IMR-90 (cell line): Measurements from ENCODE around the gene CEP290. TPM values are rescaled to one million over a fixed set of nuclear protein-coding genes. Genes with fewer than 3 reads are reported as not detected.

Source experiments
- ATAC-seq: fragments of 200-7000 bp; cut with Tn5 transposase; 2 replicates; pipeline ENCODE4 v1.9.1; 2020; ENCODE audit warnings: low read depth, mild to moderate bottlenecking, moderate library complexity
- BruUV-seq: library from RNA; stranded (reverse); fragments of 400-500 nt; replicated peaks from 2 replicates; lab custom pipeline; 2021; lab: Mats Ljungman, UMichigan
- CTCF ChIA-PET: fragments of 300-600 bp; formaldehyde crosslinking; extraction: SDS; loops from one replicate; lab custom pipeline; 2021; ENCODE audit warnings: antibody characterized with exemption; lab: Yijun Ruan, JAX
- POLR2A ChIA-PET: fragments of 300-600 bp; sonication (Branson Sonifier 250); formaldehyde crosslinking; loops from one replicate; lab custom pipeline; 2022; ENCODE audit warnings: antibody characterized with exemption; ENCODE audit not compliant: unreplicated experiment; lab: Charles Lee
- DNase-seq: peaks from one replicate; pipeline ENCODE4 v3.0.0; 2013
- H2AFZ ChIP-seq: replicated peaks from 2 replicates; pipeline ENCODE3; 2013; ENCODE audit warnings: low read length, mild to moderate bottlenecking; ENCODE audit not compliant: poor library complexity
- H2AK5ac ChIP-seq: 2 replicates; pipeline ENCODE4 v1.6.1; 2013; ENCODE audit warnings: low read depth, low read length, inconsistent platforms
- H2AK9ac ChIP-seq: replicated peaks from 2 replicates; pipeline ENCODE3; 2013; ENCODE audit warnings: mild to moderate bottlenecking, low read depth, low read length, moderate library complexity; ENCODE audit not compliant: poor library complexity
- H2BK120ac ChIP-seq: 2 replicates; pipeline ENCODE4 v1.6.1; 2013; ENCODE audit warnings: low read depth, low read length, inconsistent platforms
- H2BK15ac ChIP-seq: 3 replicates; pipeline ENCODE4 v1.6.1; 2013; ENCODE audit warnings: low read depth, low read length, inconsistent platforms
- H2BK20ac ChIP-seq: 2 replicates; pipeline ENCODE4 v1.6.1; 2013; ENCODE audit warnings: low read depth, mild to moderate bottlenecking, inconsistent platforms, low read length, moderate library complexity
- H2BK5ac ChIP-seq: 2 replicates; pipeline ENCODE4 v1.6.1; 2013; ENCODE audit warnings: mild to moderate bottlenecking, low read depth, low read length, inconsistent platforms; ENCODE audit not compliant: poor library complexity, severe bottlenecking
- H3K14ac ChIP-seq: replicated peaks from 2 replicates; pipeline ENCODE4 v1.6.1; 2013; ENCODE audit warnings: low read depth, low read length, inconsistent platforms
- H3K18ac ChIP-seq: 2 replicates; pipeline ENCODE4 v1.6.1; 2013; ENCODE audit warnings: low read depth, low read length, control low read depth
- H3K23ac ChIP-seq: 2 replicates; pipeline ENCODE4 v1.6.1; 2013; ENCODE audit warnings: low read depth, low read length, inconsistent platforms
- H3K27ac ChIP-seq: 2 replicates; pipeline ENCODE4 v1.5.1; 2013; ENCODE audit warnings: mild to moderate bottlenecking, control low read depth, low read length; ENCODE audit not compliant: insufficient read depth
- H3K27me3 ChIP-seq: 2 replicates; pipeline ENCODE4 v1.6.1; 2013; ENCODE audit warnings: low read length; ENCODE audit not compliant: control insufficient read depth, insufficient read depth
- H3K36me3 ChIP-seq: 2 replicates; pipeline ENCODE4 v1.6.1; 2013; ENCODE audit warnings: low read length, mixed read lengths; ENCODE audit not compliant: control insufficient read depth, insufficient read depth
- H3K4ac ChIP-seq: 2 replicates; pipeline ENCODE4 v1.6.1; 2013; ENCODE audit warnings: low read depth, low read length, inconsistent platforms
- H3K4me1 ChIP-seq: 2 replicates; pipeline ENCODE4 v1.6.1; 2013; ENCODE audit warnings: low read length, mixed read lengths; ENCODE audit not compliant: control insufficient read depth, insufficient read depth
- H3K4me2 ChIP-seq: 2 replicates; pipeline ENCODE4 v1.6.1; 2013; ENCODE audit warnings: low read depth, mild to moderate bottlenecking, control low read depth, low read length, moderate library complexity
- H3K4me3 ChIP-seq: 2 replicates; pipeline ENCODE4 v1.5.1; 2013; ENCODE audit warnings: low read depth, mild to moderate bottlenecking, control low read depth, low read length, moderate library complexity; ENCODE audit not compliant: insufficient read depth
- H3K56ac ChIP-seq: 2 replicates; pipeline ENCODE4 v1.6.1; 2013; ENCODE audit warnings: low read length, inconsistent platforms; ENCODE audit not compliant: insufficient read depth; ENCODE audit errors: extremely low read depth
- H3K79me1 ChIP-seq, 2 experiments: 2 replicates each; pipeline ENCODE4 v1.6.1; 2013; ENCODE audit warnings: low read length in 2 of 2, inconsistent platforms in 1 of 2, low read depth in 1 of 2
- H3K9ac ChIP-seq: 2 replicates; pipeline ENCODE4 v1.6.1; 2013; ENCODE audit warnings: low read depth, low read length, control low read depth
- H3K9me1 ChIP-seq: 2 replicates; pipeline ENCODE4 v1.6.1; 2013; ENCODE audit warnings: low read length, inconsistent platforms; ENCODE audit not compliant: insufficient read depth
- H3K9me3 ChIP-seq: 2 replicates; pipeline ENCODE4 v1.6.1; 2013; ENCODE audit warnings: low read length; ENCODE audit not compliant: control insufficient read depth, insufficient read depth
- H4K20me1 ChIP-seq: 2 replicates; pipeline ENCODE4 v1.6.1; 2013; ENCODE audit warnings: low read length, inconsistent platforms; ENCODE audit not compliant: insufficient read depth
- H4K5ac ChIP-seq: 2 replicates; pipeline ENCODE4 v1.6.1; 2013; ENCODE audit warnings: mild to moderate bottlenecking, low read depth, low read length, control low read depth
- H4K8ac ChIP-seq, 2 experiments: 2 replicates each; pipeline ENCODE4 v1.6.1; 2013; ENCODE audit warnings: low read depth in 2 of 2, low read length in 2 of 2, control low read depth in 1 of 2, inconsistent platforms in 1 of 2
- H4K91ac ChIP-seq: 2 replicates; pipeline ENCODE4 v1.6.1; 2013; ENCODE audit warnings: low read depth, low read length, inconsistent platforms; ENCODE audit not compliant: insufficient read depth
- CHD1 ChIP-seq: IDR thresholded peaks from 2 replicates; pipeline ENCODE4 v1.6.1; 2012; ENCODE audit warnings: low read depth, low read length, improper control_type of control experiment
- FOS ChIP-seq: fragments of 150-350 bp; IDR thresholded peaks from 2 replicates; pipeline ENCODE4 v1.6.1; 2016; ENCODE audit warnings: low read depth, low read length
- MXI1 ChIP-seq: IDR thresholded peaks from 2 replicates; pipeline ENCODE4 v1.6.1; 2012; ENCODE audit warnings: low read depth, mild to moderate bottlenecking, low read length, moderate library complexity, borderline replicate concordance
- NFE2L2 ChIP-seq: fragments of 150-350 bp; IDR thresholded peaks from 2 replicates; pipeline ENCODE4 v1.6.1; 2016; ENCODE audit warnings: low read depth, mild to moderate bottlenecking, low read length
- POLR2A ChIP-seq: IDR thresholded peaks from 2 replicates; pipeline ENCODE4 v1.6.1; 2012; ENCODE audit warnings: mild to moderate bottlenecking, low read depth, low read length
- RAD21 ChIP-seq: IDR thresholded peaks from 2 replicates; pipeline ENCODE4 v1.6.1; 2012; ENCODE audit warnings: low read length, improper control_type of control experiment
- RCOR1 ChIP-seq: IDR thresholded peaks from 2 replicates; pipeline ENCODE4 v1.6.1; 2012; ENCODE audit warnings: mild to moderate bottlenecking, low read length, improper control_type of control experiment; ENCODE audit not compliant: insufficient replicate concordance
- RFX5 ChIP-seq: IDR thresholded peaks from 2 replicates; pipeline ENCODE4 v1.8.0; 2012; ENCODE audit warnings: low read depth, mild to moderate bottlenecking, low read length, moderate library complexity
- WGBS, 2 experiments: methylation state at CpG; one replicate each; pipeline versions ENCODE4 v1.1.5 to v1.1.7; 2013; ENCODE audit warnings: missing lambda C conversion rate in 2 of 2; ENCODE audit not compliant: insufficient read length in 1 of 2; ENCODE audit errors: extremely low coverage in 2 of 2; 5-methylcytosine and 5-hydroxymethylcytosine counted together
- dilution Hi-C: fragments of 300-500 bp; cut with HindIII; formaldehyde crosslinking; loops from one replicate; pipeline ENCODE4 v1.14.3; 2018; ENCODE audit warnings: low sequenced_read_pairs; ENCODE audit not compliant: unreplicated experiment
- in situ Hi-C: fragments of 300-500 bp; cut with MboI; formaldehyde crosslinking; loops from 3 replicates; pipeline ENCODE4 v1.14.3; 2019; ENCODE audit warnings: low sequenced_read_pairs, inconsistent platforms, mixed read lengths
- intact Hi-C: fragments of 100-400 bp; cut with micrococcal nuclease; formaldehyde crosslinking; loops from 2 replicates; pipeline ENCODE4 v1.10.0; 2022
- polyA plus RNA-seq, 3 experiments: library from polyadenylated mRNA; depleted of rRNA; stranded (reverse); fragments of >200 nt; gene quantifications; 2 replicates each; pipeline ENCODE4 v1.2.3, GENCODE V29; 2012; ENCODE audit warnings: low replicate concordance in 1 of 3
- total RNA-seq: library from RNA; depleted of rRNA; stranded (reverse); fragments of >200 nt; gene quantifications from 2 replicates; pipeline ENCODE4 v1.2.3, GENCODE V29; 2012
- TF ChIP-seq, protein P1 (sequence below): fragments of 150-350 bp; IDR thresholded peaks from 2 replicates; pipeline ENCODE4 v1.6.1; 2017; ENCODE audit warnings: mild to moderate bottlenecking, antibody characterized with exemption, low read length, low read depth
- TF ChIP-seq, protein P2 (sequence below): conservative IDR thresholded peaks from 2 replicates; pipeline ENCODE4 v1.5.1; 2012; ENCODE audit warnings: mild to moderate bottlenecking, low read depth, low read length, improper control_type of control experiment
- TF ChIP-seq, protein P3 (sequence below): fragments of 150-350 bp; IDR thresholded peaks from 2 replicates; pipeline ENCODE4 v1.6.1; 2016; ENCODE audit warnings: low read depth, mild to moderate bottlenecking, low read length, moderate library complexity, borderline replicate concordance

Gene CEP290
- total and polyA plus RNA-seq, 2 of the 4 experiments (the other 2 are of a cell fraction), result 4.3 to 7.9 TPM

DNA sequence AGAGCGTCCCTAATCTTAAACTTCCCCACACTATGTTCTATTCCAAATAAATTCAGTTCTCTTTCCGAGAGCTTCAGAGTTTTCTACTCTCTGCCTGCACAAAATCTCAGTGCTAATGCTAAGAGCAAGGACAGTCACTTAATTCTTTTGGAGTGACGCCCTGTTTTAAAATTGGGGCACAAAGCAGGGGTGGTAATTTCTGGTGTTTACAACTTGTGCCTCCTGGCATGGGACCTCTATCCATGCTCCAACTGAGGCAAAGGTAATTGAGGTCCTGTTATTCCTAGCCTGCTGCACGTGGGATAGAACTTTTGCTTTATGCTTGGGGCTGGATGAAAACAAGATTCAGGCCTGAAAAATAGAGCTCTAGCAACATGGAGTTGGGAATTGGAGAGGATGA is 135.5 kb downstream of the CEP290 start:
- dilution Hi-C loops, result no loop called here
- TF ChIP-seq RAD21 (no peak), MXI1 (no peak), FOS (no peak), NFE2L2 (no peak), RFX5 (no peak), CHD1 (no peak), POLR2A (no peak), RCOR1 (no peak)
- TF ChIP-seq, protein P1, sequence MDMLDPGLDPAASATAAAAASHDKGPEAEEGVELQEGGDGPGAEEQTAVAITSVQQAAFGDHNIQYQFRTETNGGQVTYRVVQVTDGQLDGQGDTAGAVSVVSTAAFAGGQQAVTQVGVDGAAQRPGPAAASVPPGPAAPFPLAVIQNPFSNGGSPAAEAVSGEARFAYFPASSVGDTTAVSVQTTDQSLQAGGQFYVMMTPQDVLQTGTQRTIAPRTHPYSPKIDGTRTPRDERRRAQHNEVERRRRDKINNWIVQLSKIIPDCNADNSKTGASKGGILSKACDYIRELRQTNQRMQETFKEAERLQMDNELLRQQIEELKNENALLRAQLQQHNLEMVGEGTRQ, result no peak
- TF ChIP-seq, protein P2, sequence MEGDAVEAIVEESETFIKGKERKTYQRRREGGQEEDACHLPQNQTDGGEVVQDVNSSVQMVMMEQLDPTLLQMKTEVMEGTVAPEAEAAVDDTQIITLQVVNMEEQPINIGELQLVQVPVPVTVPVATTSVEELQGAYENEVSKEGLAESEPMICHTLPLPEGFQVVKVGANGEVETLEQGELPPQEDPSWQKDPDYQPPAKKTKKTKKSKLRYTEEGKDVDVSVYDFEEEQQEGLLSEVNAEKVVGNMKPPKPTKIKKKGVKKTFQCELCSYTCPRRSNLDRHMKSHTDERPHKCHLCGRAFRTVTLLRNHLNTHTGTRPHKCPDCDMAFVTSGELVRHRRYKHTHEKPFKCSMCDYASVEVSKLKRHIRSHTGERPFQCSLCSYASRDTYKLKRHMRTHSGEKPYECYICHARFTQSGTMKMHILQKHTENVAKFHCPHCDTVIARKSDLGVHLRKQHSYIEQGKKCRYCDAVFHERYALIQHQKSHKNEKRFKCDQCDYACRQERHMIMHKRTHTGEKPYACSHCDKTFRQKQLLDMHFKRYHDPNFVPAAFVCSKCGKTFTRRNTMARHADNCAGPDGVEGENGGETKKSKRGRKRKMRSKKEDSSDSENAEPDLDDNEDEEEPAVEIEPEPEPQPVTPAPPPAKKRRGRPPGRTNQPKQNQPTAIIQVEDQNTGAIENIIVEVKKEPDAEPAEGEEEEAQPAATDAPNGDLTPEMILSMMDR, result no peak
- TF ChIP-seq, protein P3, sequence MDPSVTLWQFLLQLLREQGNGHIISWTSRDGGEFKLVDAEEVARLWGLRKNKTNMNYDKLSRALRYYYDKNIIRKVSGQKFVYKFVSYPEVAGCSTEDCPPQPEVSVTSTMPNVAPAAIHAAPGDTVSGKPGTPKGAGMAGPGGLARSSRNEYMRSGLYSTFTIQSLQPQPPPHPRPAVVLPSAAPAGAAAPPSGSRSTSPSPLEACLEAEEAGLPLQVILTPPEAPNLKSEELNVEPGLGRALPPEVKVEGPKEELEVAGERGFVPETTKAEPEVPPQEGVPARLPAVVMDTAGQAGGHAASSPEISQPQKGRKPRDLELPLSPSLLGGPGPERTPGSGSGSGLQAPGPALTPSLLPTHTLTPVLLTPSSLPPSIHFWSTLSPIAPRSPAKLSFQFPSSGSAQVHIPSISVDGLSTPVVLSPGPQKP, result no peak
- in situ Hi-C loops, result no loop called here
- Histone ChIP-seq H2AK9ac (no peak overlapping the region), H4K8ac (no peak overlapping the region), H3K56ac (no peak overlapping the region), H3K79me1 (no peaks in the 10 kb centered on the region), H4K91ac (no peak overlapping the region), H2BK20ac (no peak overlapping the region), H3K4me3 (no peak overlapping the region), H3K4me1 (no peaks in the 10 kb centered on the region), H3K27me3 (no peaks in the 10 kb centered on the region), H3K18ac (no peak overlapping the region), H2AFZ (no peak overlapping the region), H3K27ac (no peak overlapping the region), H3K14ac (no peak overlapping the region), H3K36me3 (no peaks in the 10 kb centered on the region), H3K9ac (no peak overlapping the region), H4K5ac (no peak overlapping the region), H3K9me3 (no peaks in the 10 kb centered on the region), H2AK5ac (no peak overlapping the region), H2BK5ac (no peak overlapping the region), H2BK120ac (no peak overlapping the region), H2BK15ac (no peak overlapping the region), H3K23ac (no peak overlapping the region), H4K20me1 (no peaks in the 10 kb centered on the region), H3K9me1 (no peaks in the 10 kb centered on the region), H3K4ac (no peak overlapping the region), H3K4me2 (no peak overlapping the region)
- ChIA-PET CTCF (no interaction called here), POLR2A (no interaction called here)
- no peak for DNase-seq
- no peak for ATAC-seq
- WGBS, 2 experiments, result no CpG with 5 or more reads among the region's 4 CpGs
- intact Hi-C loops, result no loop called here
- BruUV-seq, result no TSS peak
